Measurements from ENCODE around the gene DLG2.

Gene DLG2

DNA sequence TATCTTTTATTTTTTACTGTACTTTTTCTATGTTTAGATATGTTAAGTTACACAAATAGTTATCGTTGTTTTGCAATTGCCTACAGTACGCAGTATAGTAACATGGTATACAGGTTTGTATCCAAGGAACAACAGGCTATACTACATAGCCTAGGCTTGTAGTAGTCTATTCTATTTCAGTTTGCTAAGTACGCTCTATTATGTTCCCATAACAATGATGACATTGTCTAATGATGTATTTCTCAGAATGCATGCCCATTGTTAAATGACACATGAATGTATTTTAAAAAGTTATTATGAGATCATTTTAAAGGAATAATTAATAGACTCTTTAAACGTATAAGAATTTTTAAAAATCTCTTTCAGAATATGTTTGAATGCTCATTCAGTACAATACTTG is 1644.3 kb downstream of the DLG2 start:
- no peak for DNase-seq (ENCODE audit: low spot score)

DNA sequence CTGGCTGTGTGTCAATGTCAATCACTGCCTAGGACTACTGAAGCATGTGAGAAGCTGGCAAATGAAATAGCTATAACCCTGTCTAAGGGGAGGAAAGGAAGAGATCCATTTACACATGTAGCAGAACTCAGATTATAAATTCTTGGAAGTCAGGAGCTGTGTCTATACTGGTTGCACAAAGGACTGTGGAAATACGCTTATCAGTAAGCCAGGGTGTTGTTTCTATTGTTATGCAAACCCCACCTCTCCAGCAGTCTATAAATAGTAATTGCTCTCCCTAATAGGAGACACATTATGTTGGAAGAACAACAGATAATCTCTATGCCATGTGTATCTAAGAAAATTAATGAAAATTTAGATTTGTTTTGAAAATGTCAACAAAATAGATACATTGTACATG is 1647.6 kb downstream of the DLG2 start:
- peak; percentile 36 for DNase-seq (ENCODE audit: low spot score)

DNA sequence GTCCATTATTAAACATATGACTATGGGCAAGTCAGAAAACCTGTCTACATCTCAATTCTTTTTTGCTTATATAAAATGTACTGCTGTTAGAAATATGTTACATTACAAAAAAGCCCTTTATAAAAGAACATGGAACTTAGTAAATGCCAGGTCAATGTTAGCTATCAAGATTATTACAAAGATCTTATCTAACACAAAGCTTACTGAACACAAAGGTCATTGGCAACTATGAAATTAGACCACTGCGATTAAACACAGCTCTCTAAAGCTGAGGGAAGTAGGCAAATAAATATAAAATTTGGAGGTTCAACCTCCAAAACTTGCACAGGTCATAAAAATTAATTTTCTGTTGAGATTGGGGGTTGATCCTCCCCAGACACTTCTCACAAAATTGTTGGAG is 1648.2 kb downstream of the DLG2 start:
- no peak for DNase-seq (ENCODE audit: low spot score)

DNA sequence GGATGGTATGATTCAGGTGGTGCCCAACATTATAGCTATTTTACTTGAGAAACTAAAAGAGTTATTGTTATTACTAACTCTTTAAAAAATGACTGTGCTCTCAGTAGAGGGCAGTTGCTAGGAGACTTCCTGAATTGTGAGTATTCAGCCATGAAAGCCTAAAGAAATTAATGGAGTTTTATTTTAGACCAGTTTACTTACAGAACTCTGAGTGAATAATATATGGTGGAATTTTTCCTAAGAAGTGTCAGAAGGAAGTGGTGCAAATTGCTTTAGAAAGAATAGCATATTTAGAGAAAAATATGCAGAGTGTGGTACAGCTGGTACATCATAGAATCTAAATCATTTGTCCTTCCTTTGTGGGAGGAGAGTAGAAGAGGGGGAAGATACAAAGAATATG is 1651.1 kb downstream of the DLG2 start:
- no peak for DNase-seq (ENCODE audit: low spot score)

DNA sequence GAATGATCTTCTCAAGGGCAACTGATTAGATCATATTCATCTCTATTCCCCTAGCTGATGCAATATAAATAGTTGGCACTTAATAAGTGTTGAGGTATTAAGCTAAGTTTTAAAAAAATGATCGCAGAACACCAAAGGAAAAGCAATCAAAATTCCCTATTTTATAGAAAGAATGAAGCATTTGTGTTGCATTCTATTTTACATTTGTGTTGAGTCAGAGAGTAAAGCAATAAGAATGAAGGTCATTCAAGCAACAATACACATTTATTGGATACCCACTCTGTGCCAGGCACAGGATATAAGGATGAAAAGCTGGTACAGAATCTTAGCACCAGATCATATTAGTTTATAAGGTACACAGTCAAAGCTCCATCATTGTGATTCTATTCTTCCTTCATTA is 1654.6 kb downstream of the DLG2 start:
- no peak for DNase-seq (ENCODE audit: low spot score)

DNA sequence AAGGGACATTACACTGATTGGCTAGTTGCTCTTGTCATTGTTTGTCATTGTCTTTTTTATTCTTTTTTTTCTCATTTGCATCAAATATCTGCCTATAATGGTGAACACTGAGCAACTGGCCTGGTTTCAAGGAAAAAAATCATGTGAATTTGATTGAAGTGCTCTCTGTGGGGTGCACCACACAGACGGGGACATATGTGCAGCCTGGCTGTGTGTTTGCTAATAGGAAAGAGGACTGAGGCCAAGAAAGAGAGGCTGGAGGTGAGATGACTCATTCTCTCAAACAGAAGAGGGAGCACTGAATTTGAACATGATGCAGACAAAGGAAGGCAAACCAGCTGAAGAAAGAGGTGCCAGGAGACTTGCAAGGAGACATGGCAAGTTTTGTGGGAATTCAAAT is 1656.1 kb downstream of the DLG2 start:
- DNase-seq (ENCODE audit: low spot score): no peak

DNA sequence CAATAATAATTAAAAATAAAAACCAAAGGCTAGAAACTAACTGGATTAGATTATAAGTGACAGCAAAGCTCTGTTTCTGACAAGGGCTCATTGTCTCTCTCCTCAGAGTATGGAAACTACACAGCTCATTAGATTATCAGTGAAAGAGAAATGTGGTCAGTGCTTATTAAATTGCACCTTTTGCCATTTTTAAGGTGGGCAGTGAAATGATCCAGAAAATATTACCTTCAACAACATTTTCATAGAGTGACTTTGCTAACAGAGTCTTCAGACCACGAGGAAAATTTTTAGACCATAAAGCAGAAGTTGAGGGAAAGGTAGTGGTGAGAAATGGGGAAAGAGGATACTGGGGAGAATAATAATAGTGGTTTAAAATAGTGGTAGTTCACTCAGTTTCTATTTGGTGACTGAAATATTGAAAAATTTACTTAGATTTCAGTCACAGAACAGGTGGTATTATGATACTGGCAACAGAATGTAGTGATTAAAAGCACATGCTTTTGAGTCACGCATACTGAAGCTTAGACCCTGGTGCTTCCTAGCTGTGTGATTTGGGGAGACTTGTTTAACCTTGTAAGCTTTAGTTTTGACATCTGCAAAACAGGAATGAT is 1657.0 kb downstream of the DLG2 start:
- no peak for DNase-seq (ENCODE audit: low spot score)

DNA sequence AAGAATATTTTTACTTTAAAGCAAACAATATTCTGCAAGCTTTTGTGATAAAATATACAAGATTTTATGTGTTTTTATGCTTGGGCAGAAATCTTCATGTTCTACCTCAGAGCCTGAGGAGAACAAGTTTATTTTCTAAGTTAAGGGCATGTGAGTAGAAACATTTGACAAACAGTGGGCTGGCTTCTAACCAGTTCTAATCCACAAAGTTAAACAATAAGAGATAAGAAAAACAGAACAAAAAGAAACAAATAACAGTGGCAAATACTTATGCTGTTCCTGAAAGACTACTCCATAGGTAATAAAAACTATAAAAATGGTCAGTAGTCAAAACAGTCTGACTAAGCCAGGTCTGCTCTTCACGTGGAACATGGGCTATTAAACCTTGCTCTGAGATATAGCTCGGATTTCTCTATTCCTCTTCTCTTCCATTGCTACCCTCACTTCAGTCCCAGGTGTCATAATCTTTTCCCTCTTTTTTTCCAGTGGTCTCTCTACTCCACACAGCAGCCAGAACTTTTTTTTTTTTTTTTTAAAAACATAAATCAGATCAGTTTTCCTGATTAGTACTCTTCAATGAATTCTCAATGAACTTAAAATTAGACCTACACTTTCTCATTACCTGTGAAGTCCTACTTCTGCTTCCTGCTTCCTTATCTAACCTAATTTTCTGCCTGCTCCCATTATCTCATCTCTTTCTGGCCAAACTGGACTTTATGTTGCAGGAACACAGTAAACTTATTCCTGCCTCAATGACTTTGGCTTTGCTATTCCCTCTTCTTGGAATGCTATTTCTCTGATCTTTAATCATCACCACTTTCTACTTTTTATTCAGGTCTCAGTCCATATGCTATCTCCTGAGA is 1669.9 kb downstream of the DLG2 start:
- no peak for DNase-seq (ENCODE audit: low spot score)

DNA sequence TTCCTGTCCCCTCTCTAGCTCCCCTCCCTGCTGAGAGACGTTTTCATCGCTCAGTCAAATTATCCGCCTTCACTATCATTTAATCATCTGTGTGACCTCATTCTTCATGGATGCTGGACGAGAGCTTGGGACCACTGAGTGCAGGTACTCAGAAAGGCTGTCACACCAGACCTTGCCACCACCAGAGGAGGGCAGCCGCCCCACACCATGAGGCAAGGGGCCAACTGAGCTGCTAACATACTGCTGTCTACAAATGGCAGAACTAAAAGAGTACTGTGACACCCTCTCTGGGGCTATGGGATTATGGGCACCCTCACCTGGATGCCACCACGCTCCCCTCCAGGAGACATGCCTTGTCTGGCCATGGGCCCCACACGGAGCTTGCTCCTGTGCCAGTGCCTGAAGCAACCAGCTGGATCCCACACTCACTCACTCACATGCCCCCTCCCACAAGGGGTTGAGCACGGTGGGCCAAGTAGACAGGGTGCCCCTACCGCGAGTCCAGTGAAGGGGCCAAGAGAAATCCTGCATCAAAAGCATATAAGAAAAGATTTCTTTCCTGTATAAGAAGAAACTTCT is 1670.9 kb downstream of the DLG2 start:
- no peak for DNase-seq (ENCODE audit: low spot score)

DNA sequence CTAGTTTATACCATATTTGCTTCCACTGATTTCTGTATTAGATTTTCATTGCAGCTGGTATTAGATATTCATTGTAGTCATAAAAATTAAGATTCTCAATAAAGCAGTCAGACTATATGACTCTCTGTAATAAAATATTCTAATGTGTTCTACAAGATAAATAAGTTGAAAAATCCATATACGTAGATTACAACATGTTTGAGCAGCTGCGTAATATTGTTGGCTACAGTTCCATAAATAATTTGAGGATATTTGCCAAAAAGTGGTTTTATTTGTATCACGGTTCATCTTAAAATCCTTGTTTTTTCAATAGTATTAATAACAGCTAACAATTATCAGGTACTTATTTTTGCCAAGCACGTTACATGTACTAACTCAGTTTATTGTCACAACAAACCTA is 1672.4 kb downstream of the DLG2 start:
- DNase-seq (ENCODE audit: low spot score): no peak

DNA sequence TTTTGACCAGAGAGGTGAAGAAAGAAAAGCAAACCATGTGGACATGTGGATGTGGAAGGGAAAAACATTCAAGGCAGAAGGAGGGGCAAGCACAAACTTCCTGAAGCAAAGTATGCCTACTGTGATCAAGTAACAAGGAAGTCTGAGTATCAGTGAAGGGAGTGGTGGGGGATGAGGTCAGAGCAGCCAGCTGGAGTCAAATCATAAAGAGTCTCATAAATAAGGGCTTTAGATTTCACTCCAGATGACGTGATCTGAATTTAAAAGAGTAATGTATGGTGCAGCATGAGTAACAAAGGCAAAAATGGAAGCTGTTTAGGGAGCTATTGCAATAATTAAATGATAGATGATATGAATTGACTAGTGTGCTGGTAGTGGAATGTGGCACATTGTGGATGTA is 1675.6 kb downstream of the DLG2 start:
- no peak for DNase-seq (ENCODE audit: low spot score)

DNA sequence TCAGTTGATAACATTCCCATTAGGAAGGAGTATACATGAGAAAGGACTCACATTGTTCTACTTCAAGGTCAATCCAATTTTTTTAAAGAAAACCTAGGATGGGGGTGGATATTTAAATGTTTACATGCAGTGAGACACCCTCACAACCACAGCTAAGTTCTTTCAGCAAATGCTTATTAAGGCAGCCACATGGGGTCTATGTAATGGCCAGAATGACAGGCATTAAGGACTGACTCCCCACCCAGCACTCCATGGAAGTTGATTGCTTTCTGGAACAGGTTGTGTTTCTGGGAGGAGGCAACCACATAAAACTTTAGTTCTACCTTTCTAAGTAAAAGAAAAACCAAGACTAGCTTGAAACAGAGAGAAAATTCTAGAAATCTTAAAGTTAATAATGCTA is 1678.9 kb downstream of the DLG2 start:
- no peak for DNase-seq (ENCODE audit: low spot score)

DNA sequence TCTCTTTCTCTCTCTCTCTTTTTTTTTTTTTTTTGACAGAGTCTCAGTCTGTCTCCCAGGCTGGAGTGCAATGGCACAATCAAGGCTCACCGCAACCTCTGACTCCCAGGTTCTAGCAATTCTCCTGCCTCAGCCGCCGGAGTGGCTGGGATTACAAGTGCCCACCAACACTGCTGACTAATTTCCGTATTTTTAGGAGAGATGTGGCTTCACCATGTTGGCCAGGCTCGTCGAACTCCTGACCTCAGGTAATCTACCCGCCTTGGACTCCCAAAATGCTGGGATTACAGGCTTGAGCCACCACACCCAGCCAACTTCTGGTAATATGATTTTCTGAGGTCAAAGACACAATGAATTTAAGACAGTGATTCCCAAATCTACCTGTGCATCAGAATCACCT is 1681.2 kb downstream of the DLG2 start:
- no peak for DNase-seq (ENCODE audit: low spot score)

DNA sequence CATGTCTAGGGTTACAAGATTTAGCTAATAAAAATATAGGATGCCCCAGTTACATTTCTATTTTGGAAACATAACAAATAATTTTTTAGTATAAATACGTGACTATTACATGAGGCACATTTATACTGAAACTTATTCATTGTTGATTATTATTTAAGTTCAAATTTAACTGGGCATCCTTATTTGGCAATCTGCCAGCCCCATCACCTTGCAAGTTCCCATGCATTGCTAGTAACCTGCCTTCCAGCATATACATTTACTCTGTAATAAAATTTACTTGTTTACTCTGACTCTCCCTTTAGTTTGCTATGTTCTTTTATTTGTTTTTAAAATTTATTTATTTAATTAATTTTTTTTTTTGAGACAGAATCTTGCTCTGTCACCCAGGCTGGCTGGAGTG is 1686.1 kb downstream of the DLG2 start:
- no peak for DNase-seq (ENCODE audit: low spot score)

DNA sequence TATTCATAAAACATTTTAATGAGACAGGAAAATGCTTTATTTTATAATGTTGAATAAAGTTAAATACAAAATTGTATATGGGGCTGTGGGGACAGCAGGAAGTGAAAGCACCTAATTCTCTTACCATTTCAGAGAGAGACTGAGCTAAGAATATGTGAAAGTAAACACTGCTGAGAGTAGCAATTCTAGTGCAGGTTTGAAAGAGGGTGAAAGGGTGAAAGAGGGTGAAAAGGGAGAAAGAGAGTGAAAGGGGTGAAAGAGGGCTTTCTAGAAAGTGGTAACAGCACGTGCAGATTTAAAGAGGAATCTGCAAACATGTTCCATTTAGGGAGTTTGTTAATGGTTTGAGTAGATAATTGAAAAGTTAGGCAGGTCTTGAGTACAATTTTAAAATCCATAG is 1689.0 kb downstream of the DLG2 start:
- no peak for DNase-seq (ENCODE audit: low spot score)

DNA sequence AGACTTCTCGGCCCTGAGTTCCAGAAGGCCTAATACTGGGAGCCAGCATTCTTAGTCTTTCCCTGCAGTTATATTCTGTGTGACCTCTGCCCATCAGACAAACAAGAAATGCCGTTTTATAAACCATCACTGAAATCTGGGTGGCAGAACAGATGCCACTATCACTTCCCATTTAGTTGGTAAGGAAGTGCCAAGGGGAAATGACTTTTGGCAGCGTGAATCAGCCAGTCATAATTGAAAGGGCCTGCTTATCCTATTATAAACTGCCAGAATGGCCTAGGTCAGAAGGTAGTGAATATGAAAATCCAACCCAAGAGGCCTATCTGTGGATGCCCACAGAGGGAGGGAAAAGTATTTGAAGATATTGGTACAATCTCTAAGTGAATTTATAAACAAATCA is 1694.1 kb downstream of the DLG2 start:
- DNase-seq (ENCODE audit: low spot score): no peak

DNA sequence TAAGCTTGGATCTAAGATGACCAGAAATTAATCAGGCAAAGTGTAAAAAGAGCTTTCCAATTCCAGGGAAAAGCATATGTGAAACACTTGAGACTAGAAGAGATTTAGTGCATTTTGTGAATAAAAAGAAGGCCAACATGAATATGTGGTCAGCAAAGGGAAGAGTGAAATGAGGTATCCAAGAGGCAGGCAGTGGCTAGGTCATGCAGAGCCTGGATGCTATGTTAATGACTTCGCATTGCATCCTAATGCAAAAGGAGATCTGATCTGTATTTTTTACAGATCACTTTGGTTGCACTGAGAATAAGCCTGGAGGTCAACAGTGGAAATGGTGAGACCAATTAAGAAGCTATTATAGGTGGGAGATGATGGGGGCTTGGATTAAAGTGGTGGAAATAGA is 1699.7 kb downstream of the DLG2 start:
- no peak for DNase-seq (ENCODE audit: low spot score)

DNA sequence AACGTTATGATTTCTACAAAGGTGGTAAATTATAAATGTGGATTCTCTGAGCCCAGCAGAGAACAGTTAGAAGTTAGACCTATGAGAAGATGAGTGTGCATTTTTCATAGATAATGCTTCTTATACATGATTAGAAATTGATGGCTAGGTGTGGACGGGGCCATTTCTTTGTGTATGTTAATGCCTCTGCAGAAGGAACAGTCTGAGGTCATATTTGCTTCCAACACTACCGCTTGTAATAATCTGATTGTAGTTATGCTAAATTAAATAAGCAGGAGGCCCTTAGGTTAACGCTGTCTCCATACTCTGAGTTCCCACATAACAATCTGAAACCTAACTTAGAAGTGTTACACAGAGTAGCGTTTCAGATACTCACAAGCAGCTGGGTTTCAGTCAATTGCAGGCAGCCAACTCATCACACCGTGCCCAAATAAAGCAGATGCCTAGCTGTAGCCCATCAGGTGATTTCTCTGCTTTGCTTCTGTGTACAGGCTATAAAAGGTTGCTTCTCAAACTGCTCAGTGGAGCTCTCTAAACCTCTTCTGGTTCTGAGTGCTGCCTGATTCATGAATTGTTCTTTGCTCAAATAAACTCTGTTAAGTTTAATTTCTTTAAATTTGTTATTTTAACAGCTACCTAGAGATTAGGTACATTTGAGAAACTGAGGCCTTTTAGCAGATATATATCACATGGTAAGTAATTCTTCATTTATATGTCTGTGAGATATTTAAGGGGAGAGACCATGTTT is 1702.2 kb downstream of the DLG2 start:
- DNase-seq (ENCODE audit: low spot score): no peak

DNA sequence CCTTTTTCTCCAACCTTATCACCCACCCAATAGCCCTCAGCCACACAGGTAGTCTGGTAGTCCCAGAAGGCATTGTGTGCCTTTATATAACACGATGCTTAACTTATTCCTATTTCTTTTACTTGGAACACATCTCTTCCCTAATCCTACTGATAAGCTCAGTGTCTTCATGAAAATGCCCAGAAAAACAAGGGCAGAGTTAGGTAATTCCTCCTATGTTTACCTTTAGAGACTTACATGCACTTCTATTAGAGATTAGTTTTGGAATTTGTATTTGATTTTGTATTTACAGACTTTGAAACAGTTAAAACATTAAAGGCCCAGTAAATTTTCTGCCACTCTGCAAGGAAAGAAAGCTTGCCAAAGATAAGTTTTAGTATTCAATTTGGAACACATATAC is 1703.2 kb downstream of the DLG2 start:
- no peak for DNase-seq (ENCODE audit: low spot score)

DNA sequence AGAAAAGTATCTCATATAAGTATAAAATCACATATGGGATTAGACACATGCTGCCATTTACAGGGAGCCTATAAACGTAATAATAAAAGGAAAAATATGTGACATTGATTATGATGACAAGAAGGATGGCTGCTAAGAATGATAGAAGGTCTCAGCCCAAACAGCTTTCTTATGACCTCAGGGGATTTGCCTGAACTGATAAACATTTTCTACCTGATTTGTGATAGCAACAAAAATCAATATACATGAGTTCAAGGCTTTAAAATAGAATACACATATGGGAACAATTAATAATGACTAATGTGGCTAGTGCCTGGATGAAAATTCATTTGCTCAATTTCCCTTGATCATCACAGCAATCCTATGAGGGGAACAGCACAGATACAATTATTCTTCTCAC is 1704.2 kb downstream of the DLG2 start:
- DNase-seq (ENCODE audit: low spot score): no peak

DNA sequence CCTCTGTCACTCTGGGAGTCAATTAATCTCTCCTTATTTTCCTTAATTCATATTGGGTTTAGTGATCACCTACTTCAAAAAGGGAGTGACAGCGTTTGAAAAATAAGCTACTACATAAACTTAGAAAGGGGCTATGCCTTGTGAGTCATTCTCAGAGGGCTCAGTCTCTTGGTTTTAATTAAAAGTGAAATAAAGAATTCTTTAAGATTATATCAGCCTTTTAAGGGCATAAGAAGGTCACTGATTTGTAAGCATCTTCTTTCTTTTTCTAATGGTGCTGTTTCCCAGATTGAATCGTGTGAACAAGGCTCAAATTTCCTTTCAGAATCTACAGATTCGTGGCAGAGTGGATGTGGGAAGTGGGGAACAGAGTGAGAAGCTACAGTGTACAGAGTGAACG is 1704.8 kb downstream of the DLG2 start:
- DNase-seq (ENCODE audit: low spot score): no peak

DNA sequence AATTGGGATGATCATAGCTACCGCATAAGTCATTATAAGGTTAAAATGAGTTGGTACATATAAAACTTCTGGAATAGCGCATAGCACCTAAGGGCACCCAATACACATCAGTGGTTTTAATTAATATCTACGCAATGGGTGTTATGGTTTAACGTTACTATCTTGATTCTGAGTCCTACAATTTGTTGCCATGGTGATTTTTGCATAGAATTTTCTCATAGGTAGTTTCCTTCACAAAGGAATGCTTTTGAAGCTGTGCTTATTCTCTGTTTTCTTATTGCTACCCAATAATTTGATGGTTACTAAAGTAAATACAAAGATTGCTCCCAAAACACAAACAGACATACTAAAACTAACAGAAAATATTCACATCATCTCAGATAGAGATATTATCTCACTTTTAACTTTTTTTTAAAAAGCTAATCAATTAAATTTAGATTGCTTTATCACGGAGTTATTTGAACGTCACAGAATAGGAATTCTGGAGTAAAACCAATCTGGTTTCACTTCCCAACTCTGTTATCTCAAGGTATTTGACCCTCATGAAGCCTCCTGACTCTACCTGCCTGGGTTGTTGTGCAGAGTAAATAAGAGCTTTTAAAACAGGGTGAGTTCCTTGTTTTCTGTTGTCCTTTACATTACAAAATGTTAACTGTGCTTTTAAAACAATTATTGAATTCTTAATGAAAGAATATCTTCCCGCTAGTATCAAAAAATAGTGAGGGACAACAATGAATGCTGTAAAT is 1705.5 kb downstream of the DLG2 start:
- DNase-seq (ENCODE audit: low spot score): no peak

Data from D341Med (cell line).